ENCODE data around the gene DTNBP1.

The DTNBP1 gene

GRCh38 chr6:15480525-15480924 is 182.3 kb downstream of the DTNBP1 start:
- DNase-seq (ENCODE audit: low read depth) = no peak

- no peak for DNase-seq (ENCODE audit: low read depth)
Measured at GRCh38 chr6:15479761-15480160, 183.1 kb downstream of the DTNBP1 start.

- no peak for DNase-seq (ENCODE audit: low read depth)
Measured at GRCh38 chr6:15477746-15478145, 185.1 kb downstream of the DTNBP1 start.

- DNase-seq (ENCODE audit: low read depth) = no peak
Measured at GRCh38 chr6:15476631-15477380, 186.0 kb downstream of the DTNBP1 start.

- no peak for DNase-seq (ENCODE audit: low read depth)
Measured at GRCh38 chr6:15475872-15476271, 187.0 kb downstream of the DTNBP1 start.

GRCh38 chr6:15475261-15475660 is 187.6 kb downstream of the DTNBP1 start:
- no peak for DNase-seq (ENCODE audit: low read depth)

GRCh38 chr6:15474196-15474595 is 188.6 kb downstream of the DTNBP1 start:
- no peak for DNase-seq (ENCODE audit: low read depth)

GRCh38 chr6:15473741-15474161 is 189.1 kb downstream of the DTNBP1 start:
- no peak for DNase-seq (ENCODE audit: low read depth)

- DNase-seq (ENCODE audit: low read depth) = no peak
Measured at GRCh38 chr6:15473174-15473573, 189.7 kb downstream of the DTNBP1 start.

Measured in T-helper 22 cell (primary cell).